KMS-11 (cell line): Measurements from ENCODE around the gene OR13D1.

Source experiments
- H2AFZ ChIP-seq: fragments of 200-600 bp; sonication (generic); 2 replicates; pipeline ENCODE4 v1.6.1; 2016; ENCODE audit warnings: antibody characterized with exemption, mixed run types, low read depth
- H3K27ac ChIP-seq: fragments of 200-600 bp; sonication (generic); 2 replicates; pipeline ENCODE4 v1.6.1; 2016; ENCODE audit warnings: mild to moderate bottlenecking, mixed run types
- H3K27me3 ChIP-seq: fragments of 200-600 bp; sonication (generic); 2 replicates; pipeline ENCODE4 v1.6.1; 2017; ENCODE audit warnings: mild to moderate bottlenecking, low read depth, mixed run types, moderate library complexity; ENCODE audit not compliant: insufficient read depth
- H3K36me3 ChIP-seq: fragments of 200-600 bp; sonication (generic); 2 replicates; pipeline ENCODE4 v1.6.1; 2017; ENCODE audit warnings: mild to moderate bottlenecking, mixed run types; ENCODE audit not compliant: insufficient read depth
- H3K4me1 ChIP-seq: fragments of 200-600 bp; sonication (generic); 2 replicates; pipeline ENCODE4 v1.6.1; 2016; ENCODE audit warnings: mild to moderate bottlenecking, low read depth, mixed run types; ENCODE audit not compliant: poor library complexity, severe bottlenecking
- H3K4me2 ChIP-seq: fragments of 200-600 bp; sonication (generic); 2 replicates; pipeline ENCODE4 v1.7.0; 2016; ENCODE audit warnings: mild to moderate bottlenecking, mixed run types
- H3K4me3 ChIP-seq: fragments of 200-600 bp; sonication (generic); IDR thresholded peaks from 2 replicates; pipeline ENCODE4 v1.6.1; 2017; ENCODE audit warnings: low read depth, low read length, mixed read lengths; ENCODE audit not compliant: insufficient read depth
- H3K79me2 ChIP-seq: fragments of 200-600 bp; sonication (generic); 2 replicates; pipeline ENCODE4 v1.6.1; 2016; ENCODE audit warnings: low read depth, mixed run types; ENCODE audit not compliant: insufficient read depth
- H3K9ac ChIP-seq: fragments of 200-600 bp; sonication (generic); 2 replicates; pipeline ENCODE4 v1.6.1; 2016; ENCODE audit warnings: mild to moderate bottlenecking, mixed run types
- H4K20me1 ChIP-seq: fragments of 200-600 bp; sonication (generic); 2 replicates; pipeline ENCODE4 v1.6.1; 2016; ENCODE audit warnings: mild to moderate bottlenecking, mixed run types; ENCODE audit not compliant: insufficient read depth
- CTCF ChIP-seq: fragments of 200-600 bp; sonication (generic); conservative IDR thresholded peaks from 2 replicates; pipeline ENCODE4 v1.6.1; 2017; ENCODE audit warnings: low read depth, mild to moderate bottlenecking, antibody characterized with exemption, low read length, moderate library complexity, mixed read lengths

Gene OR13D1

GRCh38 chr9:104738452-104738851, 44.1 kb downstream of the OR13D1 start:
- H3K79me2 ChIP-seq = no peaks in the 10 kb centered on the region
- H2AFZ ChIP-seq = no peak overlapping the region
- no peaks in the 10 kb centered on the region for H3K27me3 ChIP-seq
- no peak overlapping the region for H3K4me3 ChIP-seq
- H3K36me3 ChIP-seq = no peaks in the 10 kb centered on the region
- no peak overlapping the region for H3K4me2 ChIP-seq
- no peaks in the 10 kb centered on the region for H4K20me1 ChIP-seq
- TF ChIP-seq CTCF = no peak
- H3K27ac ChIP-seq = no peak overlapping the region
- no peaks in the 10 kb centered on the region for H3K4me1 ChIP-seq
- no peak overlapping the region for H3K9ac ChIP-seq

- no peaks in the 10 kb centered on the region for H3K27me3 ChIP-seq
- H3K79me2 ChIP-seq = no peaks in the 10 kb centered on the region
- no peaks in the 10 kb centered on the region for H3K36me3 ChIP-seq
- no peaks in the 10 kb centered on the region for H3K4me1 ChIP-seq
- H4K20me1 ChIP-seq = no peaks in the 10 kb centered on the region
- H3K9ac ChIP-seq = no peak overlapping the region
- no peak overlapping the region for H3K27ac ChIP-seq
- no peak overlapping the region for H3K4me2 ChIP-seq
- no peak overlapping the region for H3K4me3 ChIP-seq
- no peak overlapping the region for H2AFZ ChIP-seq
- no peak for TF ChIP-seq CTCF
Observed at GRCh38 chr9:104740621-104741020, 46.3 kb downstream of the OR13D1 start.

- no peak overlapping the region for H3K27ac ChIP-seq
- peaks cover 8% of the 10 kb centered on the region for H3K4me1 ChIP-seq
- H3K9ac ChIP-seq = no peak overlapping the region
Observed at GRCh38 chr9:104743376-104743985, 49.2 kb downstream of the OR13D1 start.

More at GRCh38 chr9:104743376-104743985, 49.2 kb downstream of the OR13D1 start:
- peak; percentile 85 for TF ChIP-seq CTCF
- Histone ChIP-seq H2AFZ (no peak overlapping the region), H3K79me2 (no peaks in the 10 kb centered on the region), H3K4me3 (no peak overlapping the region), H3K4me2 (no peak overlapping the region), H3K36me3 (no peaks in the 10 kb centered on the region), H4K20me1 (no peaks in the 10 kb centered on the region), H3K27me3 (no peaks in the 10 kb centered on the region)
